ENCODE data around the gene METTL22. TPM values are rescaled to one million over a fixed set of nuclear protein-coding genes. Genes with fewer than 3 reads are reported as not detected.

METTL22 gene
- total RNA-seq, 3 donors from 2014 or later = 26.9 to 36.1 (median 27.4) TPM

GRCh38 chr16:8665529-8665928 is 44.0 kb downstream of the METTL22 start:
- intact Hi-C loops (cut with DNase I; ENCODE audit: low total_unique reads) = no loop called here
- no peak for DNase-seq (ENCODE audit: low spot score in 2 of 2)
- TF ChIP-seq POLR2A (IDR thresholded peaks at IDR 0.05) = no peak
- TF ChIP-seq POLR2AphosphoS5 (IDR thresholded peaks at IDR 0.05) = no peak
- TF ChIP-seq CTCF (IDR thresholded peaks at IDR 0.05) = no peak
- Histone ChIP-seq H3K4me1 (no peaks in the 10 kb centered on the region), H3K36me3 (no peaks in the 10 kb centered on the region), H3K27me3 (no peaks in the 10 kb centered on the region), H3K4me3 (no peak overlapping the region), H3K27ac (no peak overlapping the region), H3K9me3 (no peaks in the 10 kb centered on the region)

GRCh38 chr16:8667492-8667891 is 46.0 kb downstream of the METTL22 start:
- intact Hi-C loops (cut with DNase I; ENCODE audit: low total_unique reads) = no loop called here
- H3K36me3 ChIP-seq = no peaks in the 10 kb centered on the region
- TF ChIP-seq POLR2A (IDR thresholded peaks at IDR 0.05) = no peak
- no peak for TF ChIP-seq POLR2AphosphoS5 (IDR thresholded peaks at IDR 0.05)
- no peak for TF ChIP-seq CTCF (IDR thresholded peaks at IDR 0.05)

GRCh38 chr16:8668113-8668512 is 46.6 kb downstream of the METTL22 start:
- H3K9me3 ChIP-seq = no peaks in the 10 kb centered on the region
- no peak overlapping the region for H3K4me3 ChIP-seq
- intact Hi-C loops (cut with DNase I; ENCODE audit: low total_unique reads) = no loop called here
- no peak overlapping the region for H3K27ac ChIP-seq
- DNase-seq (ENCODE audit: low spot score in 2 of 2) = no peak
- H3K36me3 ChIP-seq = no peaks in the 10 kb centered on the region
- no peak for TF ChIP-seq POLR2AphosphoS5 (IDR thresholded peaks at IDR 0.05)
- TF ChIP-seq CTCF (IDR thresholded peaks at IDR 0.05) = no peak
- no peak for TF ChIP-seq POLR2A (IDR thresholded peaks at IDR 0.05)
- no peaks in the 10 kb centered on the region for H3K27me3 ChIP-seq
- H3K4me1 ChIP-seq = no peaks in the 10 kb centered on the region

More at GRCh38 chr16:8667492-8667891, 46.0 kb downstream of the METTL22 start:
- no peaks in the 10 kb centered on the region for H3K4me1 ChIP-seq
- no peaks in the 10 kb centered on the region for H3K27me3 ChIP-seq
- H3K4me3 ChIP-seq = no peak overlapping the region
- H3K27ac ChIP-seq = no peak overlapping the region
- no peaks in the 10 kb centered on the region for H3K9me3 ChIP-seq
- no peak for DNase-seq (ENCODE audit: low spot score in 2 of 2)

GRCh38 chr16:8669481-8669880 is 48.0 kb downstream of the METTL22 start:
- Histone ChIP-seq H3K27me3 (no peaks in the 10 kb centered on the region), H3K9me3 (no peaks in the 10 kb centered on the region), H3K36me3 (no peaks in the 10 kb centered on the region), H3K27ac (no peak overlapping the region), H3K4me3 (no peak overlapping the region), H3K4me1 (no peaks in the 10 kb centered on the region)
- DNase-seq (ENCODE audit: low spot score in 2 of 2) = no peak
- intact Hi-C loops (cut with DNase I; ENCODE audit: low total_unique reads) = no loop called here
- TF ChIP-seq POLR2A (IDR thresholded peaks at IDR 0.05) = no peak

- no peak for DNase-seq (ENCODE audit: low spot score in 2 of 2)
These were observed 48.6 kb downstream of the METTL22 start for GRCh38 chr16:8670014-8670560.

More at GRCh38 chr16:8670014-8670560, 48.6 kb downstream of the METTL22 start:
- Histone ChIP-seq H3K4me3 (no peak overlapping the region), H3K9me3 (no peaks in the 10 kb centered on the region), H3K27me3 (no peaks in the 10 kb centered on the region), H3K4me1 (no peaks in the 10 kb centered on the region), H3K27ac (no peak overlapping the region), H3K36me3 (no peaks in the 10 kb centered on the region)
- TF ChIP-seq POLR2A (IDR thresholded peaks at IDR 0.05) (no peak), POLR2AphosphoS5 (IDR thresholded peaks at IDR 0.05) (no peak), CTCF (IDR thresholded peaks at IDR 0.05) (no peak)
- intact Hi-C loops (cut with DNase I; ENCODE audit: low total_unique reads) = loop anchor here (10.0 kb wide), 1 partner anchor 125 kb away; the partner anchor contains the start of genes PMM2 and TMEM186
